ENCODE results near the gene KIF18B.

The KIF18B gene

GRCh38 chr17:44881145-44881544 lies 66.4 kb downstream of the KIF18B start:
- no peak for TF ChIP-seq ZNF274 (IDR thresholded peaks at IDR 0.05; ENCODE audit: low read depth, low read length)
- no peak overlapping the region for H3K4me3 ChIP-seq (ENCODE audit: low read length)

GRCh38 chr17:44880062-44880461 lies 67.5 kb downstream of the KIF18B start:
- no peak overlapping the region for H3K4me3 ChIP-seq (ENCODE audit: low read length)
- TF ChIP-seq ZNF274 (IDR thresholded peaks at IDR 0.05; ENCODE audit: low read depth, low read length) = no peak

- H3K4me3 ChIP-seq (ENCODE audit: low read length) = no peak overlapping the region
- no peak for TF ChIP-seq ZNF274 (IDR thresholded peaks at IDR 0.05; ENCODE audit: low read depth, low read length)
These were observed 68.2 kb downstream of the KIF18B start for GRCh38 chr17:44879376-44879775.

GRCh38 chr17:44878627-44879221 lies 68.8 kb downstream of the KIF18B start:
- H3K4me3 ChIP-seq (ENCODE audit: low read length) = no peak overlapping the region
- no peak for TF ChIP-seq ZNF274 (IDR thresholded peaks at IDR 0.05; ENCODE audit: low read depth, low read length)

- no peak overlapping the region for H3K4me3 ChIP-seq (ENCODE audit: low read length)
- TF ChIP-seq ZNF274 (IDR thresholded peaks at IDR 0.05; ENCODE audit: low read depth, low read length) = no peak
These were observed 70.5 kb downstream of the KIF18B start for GRCh38 chr17:44877121-44877520.

GRCh38 chr17:44875761-44876160 lies 71.8 kb downstream of the KIF18B start:
- no peak for TF ChIP-seq ZNF274 (IDR thresholded peaks at IDR 0.05; ENCODE audit: low read depth, low read length)
- H3K4me3 ChIP-seq (ENCODE audit: low read length) = no peak overlapping the region

Data from GM08714 (cell line).